Adipocyte (in vitro differentiated cells): ENCODE results near the gene CXorf51A.
"Not testable (repeated sequence)": the region's sequence is repeated elsewhere in the genome, so short reads cannot be mapped to it uniquely, and the experiment has no call there.

Source experiments
- DNase-seq: peaks from one replicate; pipeline ENCODE4 v3.0.0-alpha.2; 2015; ENCODE audit warnings: low read depth
- H3K27me3 ChIP-seq: replicated peaks from 2 replicates; pipeline ENCODE4 v1.7.0; 2013; ENCODE audit warnings: mild to moderate bottlenecking, low read length, moderate library complexity; ENCODE audit not compliant: control insufficient read depth, insufficient read depth
- H3K36me3 ChIP-seq: 2 replicates; pipeline ENCODE4 v1.7.0; 2013; ENCODE audit warnings: low read length, mild to moderate bottlenecking, moderate library complexity; ENCODE audit not compliant: control insufficient read depth, insufficient read depth, severe bottlenecking
- H3K4me1 ChIP-seq: 2 replicates; pipeline ENCODE4 v1.7.0; 2013; ENCODE audit warnings: mild to moderate bottlenecking, low read length, moderate library complexity; ENCODE audit not compliant: control insufficient read depth, insufficient read depth
- H3K4me3 ChIP-seq: 2 replicates; pipeline ENCODE4 v1.7.0; 2013; ENCODE audit warnings: mild to moderate bottlenecking, low read length, moderate library complexity
- H3K9ac ChIP-seq: 2 replicates; pipeline ENCODE4 v1.7.0; 2013; ENCODE audit warnings: mild to moderate bottlenecking, low read length, moderate library complexity
- H3K9me3 ChIP-seq: 2 replicates; pipeline ENCODE4 v1.7.0; 2013; ENCODE audit warnings: mild to moderate bottlenecking, low read length, moderate library complexity; ENCODE audit not compliant: control insufficient read depth

Gene CXorf51A

DNA sequence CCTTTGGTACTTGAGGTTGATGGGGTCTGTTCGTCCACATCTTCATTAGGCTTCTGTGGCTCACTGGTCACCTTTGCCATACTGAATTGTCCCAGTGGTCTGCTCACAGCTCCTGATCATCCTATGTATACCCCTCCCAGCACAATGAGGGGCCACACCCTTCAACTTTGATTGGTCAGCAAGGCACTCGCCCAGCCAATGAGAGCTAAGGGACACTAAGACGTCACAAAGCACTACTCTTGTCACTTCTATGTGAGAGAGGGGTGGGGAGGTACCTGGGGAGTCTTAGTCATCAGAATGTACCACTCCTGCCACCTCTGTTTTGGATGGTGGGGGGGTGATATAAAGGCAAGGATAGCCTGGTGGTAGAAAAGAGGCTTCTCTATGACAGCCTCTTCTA is at the start of gene CXorf51A:
TSS of gene CXorf51A (minus strand) at position 101 of the 400 bp plus-strand sequence. CDS start at position 80, 21 bp downstream.
- H3K27me3 ChIP-seq, H3K36me3 ChIP-seq, H3K9ac ChIP-seq, H3K9me3 ChIP-seq, H3K4me3 ChIP-seq, DNase-seq, H3K4me1 ChIP-seq: not testable (repeated sequence)

DNA sequence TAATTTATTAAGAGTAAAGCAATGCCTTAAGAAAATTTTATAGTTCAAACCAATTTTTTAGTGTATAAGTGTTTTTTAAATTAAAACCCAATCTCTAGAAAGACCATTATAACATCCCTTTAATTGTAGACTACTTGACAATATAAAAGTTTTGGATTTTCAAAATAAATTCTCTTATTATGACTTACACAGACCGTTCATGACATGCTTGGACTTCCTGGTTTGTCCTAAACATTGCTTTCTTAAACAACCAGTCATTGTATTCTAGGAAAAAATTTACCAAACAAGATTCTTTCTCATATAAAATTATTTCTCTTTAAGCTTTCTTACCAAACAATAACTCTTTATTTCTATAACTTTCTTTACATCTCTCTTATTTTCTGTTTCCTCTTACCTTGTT is 49.0 kb upstream of the CXorf51A start:
- DNase-seq = no peak
- Histone ChIP-seq H3K9me3 (peaks cover 28% of the 10 kb centered on the region), H3K36me3 (no peaks in the 10 kb centered on the region), H3K27me3 (no peaks in the 10 kb centered on the region), H3K9ac (no peak overlapping the region), H3K4me3 (no peak overlapping the region), H3K4me1 (no peaks in the 10 kb centered on the region)

- Histone ChIP-seq H3K27me3 (no peaks in the 10 kb centered on the region), H3K4me1 (no peaks in the 10 kb centered on the region), H3K4me3 (no peak overlapping the region), H3K9ac (no peak overlapping the region), H3K9me3 (peaks cover 6% of the 10 kb centered on the region), H3K36me3 (no peaks in the 10 kb centered on the region)
- DNase-seq = no peak
Measured at GRCh38 chrX:146854281-146854680, 39.7 kb upstream of the CXorf51A start.

- Histone ChIP-seq H3K36me3 (no peaks in the 10 kb centered on the region), H3K4me1 (no peaks in the 10 kb centered on the region), H3K4me3 (no peak overlapping the region), H3K9ac (no peak overlapping the region), H3K27me3 (no peaks in the 10 kb centered on the region), H3K9me3 (no peaks in the 10 kb centered on the region)
- no peak for DNase-seq
Measured at GRCh38 chrX:146831994-146832393, 17.4 kb upstream of the CXorf51A start.

DNA sequence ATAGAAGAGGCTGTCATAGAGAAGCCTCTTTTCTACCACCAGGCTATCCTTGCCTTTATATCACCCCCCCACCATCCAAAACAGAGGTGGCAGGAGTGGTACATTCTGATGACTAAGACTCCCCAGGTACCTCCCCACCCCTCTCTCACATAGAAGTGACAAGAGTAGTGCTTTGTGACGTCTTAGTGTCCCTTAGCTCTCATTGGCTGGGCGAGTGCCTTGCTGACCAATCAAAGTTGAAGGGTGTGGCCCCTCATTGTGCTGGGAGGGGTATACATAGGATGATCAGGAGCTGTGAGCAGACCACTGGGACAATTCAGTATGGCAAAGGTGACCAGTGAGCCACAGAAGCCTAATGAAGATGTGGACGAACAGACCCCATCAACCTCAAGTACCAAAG is 5.1 kb downstream of the CXorf51A start, which contains the start of gene CXorf51B:
TSS of gene CXorf51B (plus strand) at position 301 of the 400 bp plus-strand sequence. CDS start at position 322, 21 bp downstream.
- not testable (repeated sequence) for H3K4me3 ChIP-seq, DNase-seq, H3K9ac ChIP-seq, H3K4me1 ChIP-seq, H3K36me3 ChIP-seq, H3K9me3 ChIP-seq, H3K27me3 ChIP-seq
